SK-N-SH treated with all-trans-retinoic acid at 6 μM for 48 hours (cell line): ENCODE measurements around the gene NADSYN1.

Experiments used
- ATAC-seq: fragments of 200-7000 bp; cut with Tn5 transposase; 3 replicates; pipeline ENCODE4 v1.9.1; 2020; ENCODE audit warnings: mild to moderate bottlenecking, moderate library complexity
- ARNTL ChIP-seq: fragments of 450-650 bp; formaldehyde crosslinking; IDR thresholded peaks from 2 replicates; pipeline ENCODE4 v1.5.0; 2020; ENCODE audit warnings: low read depth, mild to moderate bottlenecking, moderate library complexity, borderline replicate concordance
- CSDC2 ChIP-seq: fragments of 250-450 bp; sonication (Bioruptor Pico); IDR thresholded peaks from 2 replicates; pipeline ENCODE4 v1.5.0; 2020; ENCODE audit warnings: mild to moderate bottlenecking, moderate library complexity
- CSRNP3 ChIP-seq: fragments of 250-450 bp; sonication (Bioruptor Pico); IDR thresholded peaks from 2 replicates; pipeline ENCODE4 v1.5.1; 2021; ENCODE audit warnings: mild to moderate bottlenecking, moderate library complexity
- ESRRG ChIP-seq: fragments of 250-450 bp; sonication (Bioruptor Pico); IDR thresholded peaks from 2 replicates; pipeline ENCODE4 v1.6.1; 2021; ENCODE audit warnings: mild to moderate bottlenecking
- GLIS3 ChIP-seq: fragments of 250-450 bp; sonication (Bioruptor Pico); IDR thresholded peaks from 2 replicates; pipeline ENCODE4 v1.5.0; 2020; ENCODE audit warnings: mild to moderate bottlenecking, moderate library complexity
- ISL1 ChIP-seq: fragments of 250-450 bp; sonication (Bioruptor Pico); IDR thresholded peaks from 2 replicates; pipeline ENCODE4 v2.1.2; 2022; ENCODE audit warnings: mild to moderate bottlenecking, moderate library complexity
- OSR1 ChIP-seq: fragments of 250-450 bp; sonication (Bioruptor Pico); IDR thresholded peaks from 2 replicates; pipeline ENCODE4 v1.8.0; 2022; ENCODE audit warnings: moderate library complexity, mild to moderate bottlenecking, inconsistent platforms
- PATZ1 ChIP-seq: fragments of 250-450 bp; sonication (Bioruptor Pico); IDR thresholded peaks from 2 replicates; pipeline ENCODE4 v1.8.0; 2020; ENCODE audit warnings: mild to moderate bottlenecking, moderate library complexity, borderline replicate concordance
- POU6F1 ChIP-seq: fragments of 250-450 bp; sonication (Bioruptor Pico); IDR thresholded peaks from 2 replicates; pipeline ENCODE4 v1.8.0; 2021; ENCODE audit warnings: low read depth, mild to moderate bottlenecking, moderate library complexity, borderline replicate concordance
- PPARA ChIP-seq: fragments of 250-450 bp; sonication (Bioruptor Pico); IDR thresholded peaks from 2 replicates; pipeline ENCODE4 v1.5.0; 2020; ENCODE audit warnings: mild to moderate bottlenecking, borderline replicate concordance
- RARB ChIP-seq: fragments of 250-450 bp; sonication (Bioruptor Pico); IDR thresholded peaks from 2 replicates; pipeline ENCODE4 v1.8.0; 2021; ENCODE audit warnings: mild to moderate bottlenecking, moderate library complexity
- SNAI2 ChIP-seq: fragments of 250-450 bp; sonication (Bioruptor Pico); IDR thresholded peaks from 2 replicates; pipeline ENCODE4 v1.5.0; 2020; ENCODE audit warnings: mild to moderate bottlenecking, moderate library complexity
- TCF4 ChIP-seq: fragments of 250-450 bp; sonication (Bioruptor Pico); IDR thresholded peaks from 2 replicates; pipeline ENCODE4 v1.8.0; 2021; ENCODE audit warnings: mild to moderate bottlenecking, moderate library complexity, borderline replicate concordance
- TOX ChIP-seq: fragments of 250-450 bp; sonication (Bioruptor Pico); IDR thresholded peaks from 2 replicates; pipeline ENCODE4 v1.8.0; 2021; ENCODE audit warnings: mild to moderate bottlenecking, moderate library complexity, borderline replicate concordance
- TSHZ2 ChIP-seq: fragments of 250-450 bp; sonication (Bioruptor Pico); IDR thresholded peaks from 2 replicates; pipeline ENCODE4 v1.5.0; 2020; ENCODE audit warnings: mild to moderate bottlenecking, moderate library complexity
- ZC3H10 ChIP-seq: fragments of 250-450 bp; sonication (Bioruptor Pico); IDR thresholded peaks from 2 replicates; pipeline ENCODE4 v1.5.1; 2021; ENCODE audit warnings: mild to moderate bottlenecking, moderate library complexity
- ZFP30 ChIP-seq: fragments of 450-650 bp; formaldehyde crosslinking; IDR thresholded peaks from 2 replicates; pipeline ENCODE4 v1.5.0; 2022; ENCODE audit warnings: mild to moderate bottlenecking, moderate library complexity
- ZNF565 ChIP-seq: fragments of 450-650 bp; formaldehyde crosslinking; conservative IDR thresholded peaks from 2 replicates; pipeline ENCODE4 v1.5.0; 2020; ENCODE audit warnings: low read depth, mild to moderate bottlenecking, moderate library complexity
- ZNF70 ChIP-seq: fragments of 450-650 bp; formaldehyde crosslinking; IDR thresholded peaks from 2 replicates; pipeline ENCODE4 v1.5.0; 2020; ENCODE audit warnings: mild to moderate bottlenecking, moderate library complexity
- ZNF8 ChIP-seq: fragments of 450-650 bp; formaldehyde crosslinking; IDR thresholded peaks from 2 replicates; pipeline ENCODE4 v1.5.0; 2020; ENCODE audit warnings: mild to moderate bottlenecking, moderate library complexity
- TF ChIP-seq, protein P1 (sequence below): fragments of 250-450 bp; sonication (Bioruptor Pico); IDR thresholded peaks from 2 replicates; pipeline ENCODE4 v1.5.1; 2020; ENCODE audit warnings: low read depth, mild to moderate bottlenecking, moderate library complexity

The NADSYN1 gene

DNA sequence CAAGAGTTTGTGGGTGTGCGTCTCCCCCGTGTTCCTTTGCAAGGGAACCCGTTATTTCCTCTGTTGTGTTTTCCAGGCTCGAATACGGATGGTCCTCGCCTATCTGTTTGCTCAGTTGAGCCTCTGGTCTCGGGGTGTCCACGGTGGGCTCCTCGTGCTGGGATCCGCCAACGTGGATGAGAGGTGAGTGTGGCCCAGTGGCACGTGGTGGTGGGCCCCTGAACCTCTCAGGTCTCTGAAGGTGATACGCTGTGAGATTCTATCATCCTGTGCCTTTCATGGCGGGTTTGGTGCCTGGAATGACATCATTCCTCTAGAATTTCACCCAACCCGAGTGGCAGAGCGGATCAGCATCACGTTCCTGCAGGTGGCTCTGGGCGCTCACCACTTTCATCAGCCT lies 32.5 kb downstream of the NADSYN1 start:
- TF ChIP-seq PATZ1 (no peak), TSHZ2 (no peak), GLIS3 (CRISPR knock-in tag) (no peak), SNAI2 (CRISPR knock-in tag) (no peak), CSRNP3 (CRISPR knock-in tag) (no peak), ISL1 (no peak), ZFP30 (CRISPR knock-in tag) (no peak), ZNF8 (no peak), PPARA (CRISPR knock-in tag) (no peak), ZC3H10 (CRISPR knock-in tag) (no peak)
- TF ChIP-seq, protein P1, sequence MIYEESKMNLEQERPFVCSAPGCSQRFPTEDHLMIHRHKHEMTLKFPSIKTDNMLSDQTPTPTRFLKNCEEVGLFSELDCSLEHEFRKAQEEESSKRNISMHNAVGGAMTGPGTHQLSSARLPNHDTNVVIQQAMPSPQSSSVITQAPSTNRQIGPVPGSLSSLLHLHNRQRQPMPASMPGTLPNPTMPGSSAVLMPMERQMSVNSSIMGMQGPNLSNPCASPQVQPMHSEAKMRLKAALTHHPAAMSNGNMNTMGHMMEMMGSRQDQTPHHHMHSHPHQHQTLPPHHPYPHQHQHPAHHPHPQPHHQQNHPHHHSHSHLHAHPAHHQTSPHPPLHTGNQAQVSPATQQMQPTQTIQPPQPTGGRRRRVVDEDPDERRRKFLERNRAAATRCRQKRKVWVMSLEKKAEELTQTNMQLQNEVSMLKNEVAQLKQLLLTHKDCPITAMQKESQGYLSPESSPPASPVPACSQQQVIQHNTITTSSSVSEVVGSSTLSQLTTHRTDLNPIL: no peak
- ATAC-seq: no peak

- no peak for ATAC-seq
- no peak for TF ChIP-seq ISL1
- no peak for TF ChIP-seq RARB (CRISPR knock-in tag)
- no peak for TF ChIP-seq GLIS3 (CRISPR knock-in tag)
- TF ChIP-seq TOX (CRISPR knock-in tag): no peak
- TF ChIP-seq PATZ1: no peak
- TF ChIP-seq POU6F1 (CRISPR knock-in tag): no peak
- TF ChIP-seq TCF4: no peak
- no peak for TF ChIP-seq ZC3H10 (CRISPR knock-in tag)
- TF ChIP-seq TSHZ2: no peak
- no peak for TF ChIP-seq PPARA (CRISPR knock-in tag)
- TF ChIP-seq ESRRG: no peak
- TF ChIP-seq SNAI2 (CRISPR knock-in tag): no peak
- no peak for TF ChIP-seq CSDC2 (CRISPR knock-in tag)
- no peak for TF ChIP-seq CSRNP3 (CRISPR knock-in tag)
- no peak for TF ChIP-seq ARNTL
- TF ChIP-seq ZNF70 (CRISPR knock-in tag): no peak
- TF ChIP-seq ZNF565 (CRISPR knock-in tag): no peak
- no peak for TF ChIP-seq OSR1 (CRISPR knock-in tag)
- no peak for TF ChIP-seq ZFP30 (CRISPR knock-in tag)
Measured at GRCh38 chr11:71486320-71486719, 33.3 kb downstream of the NADSYN1 start.
